DOHH2 (cell line): ENCODE measurements around the gene USH1C.

Experiments
- EZH2phosphoT487 ChIP-seq: fragments of 200-600 bp; sonication (generic); IDR thresholded peaks from 2 replicates; pipeline ENCODE4 v1.6.1; 2017; ENCODE audit warnings: borderline replicate concordance, mild to moderate bottlenecking, antibody characterized with exemption, low read length, moderate library complexity, mixed read lengths
- TF ChIP-seq, protein P1 (sequence below): fragments of 200-600 bp; sonication (generic); IDR thresholded peaks from one replicate; pipeline ENCODE4 v1.5.1; 2014; ENCODE audit warnings: antibody characterized with exemption, mild to moderate bottlenecking, low read depth, low read length; ENCODE audit not compliant: poor library complexity, severe bottlenecking

DNA sequence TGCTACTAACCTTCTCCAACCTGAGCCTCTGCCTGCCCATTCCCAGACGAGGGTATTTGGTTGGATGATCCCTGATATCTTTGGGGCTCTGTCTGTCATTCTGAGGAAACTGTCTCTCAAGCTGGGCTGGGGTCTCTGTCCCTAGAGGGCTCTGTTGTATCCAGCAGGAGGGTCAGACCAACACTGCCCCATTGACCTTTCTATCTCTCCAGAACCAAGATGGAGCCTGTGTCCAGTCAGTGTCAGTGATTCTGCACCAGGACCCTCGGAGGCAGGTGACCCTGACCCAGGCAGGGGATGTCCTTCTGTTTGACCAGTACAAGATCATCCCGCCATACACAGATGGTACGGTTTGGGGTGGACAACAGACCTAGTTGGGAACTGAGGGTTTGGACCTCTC, 24.7 kb upstream of the USH1C start:
- TF ChIP-seq, protein P1, sequence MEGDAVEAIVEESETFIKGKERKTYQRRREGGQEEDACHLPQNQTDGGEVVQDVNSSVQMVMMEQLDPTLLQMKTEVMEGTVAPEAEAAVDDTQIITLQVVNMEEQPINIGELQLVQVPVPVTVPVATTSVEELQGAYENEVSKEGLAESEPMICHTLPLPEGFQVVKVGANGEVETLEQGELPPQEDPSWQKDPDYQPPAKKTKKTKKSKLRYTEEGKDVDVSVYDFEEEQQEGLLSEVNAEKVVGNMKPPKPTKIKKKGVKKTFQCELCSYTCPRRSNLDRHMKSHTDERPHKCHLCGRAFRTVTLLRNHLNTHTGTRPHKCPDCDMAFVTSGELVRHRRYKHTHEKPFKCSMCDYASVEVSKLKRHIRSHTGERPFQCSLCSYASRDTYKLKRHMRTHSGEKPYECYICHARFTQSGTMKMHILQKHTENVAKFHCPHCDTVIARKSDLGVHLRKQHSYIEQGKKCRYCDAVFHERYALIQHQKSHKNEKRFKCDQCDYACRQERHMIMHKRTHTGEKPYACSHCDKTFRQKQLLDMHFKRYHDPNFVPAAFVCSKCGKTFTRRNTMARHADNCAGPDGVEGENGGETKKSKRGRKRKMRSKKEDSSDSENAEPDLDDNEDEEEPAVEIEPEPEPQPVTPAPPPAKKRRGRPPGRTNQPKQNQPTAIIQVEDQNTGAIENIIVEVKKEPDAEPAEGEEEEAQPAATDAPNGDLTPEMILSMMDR = no peak
- TF ChIP-seq EZH2phosphoT487 = no peak
